GM23248 (cell line): ENCODE measurements around the gene PKP3.

Experiments
- EZH2 ChIP-seq: fragments of 200-600 bp; sonication (generic); IDR thresholded peaks from 2 replicates; pipeline ENCODE4 v1.6.1; 2018; ENCODE audit warnings: antibody characterized with exemption, mild to moderate bottlenecking; ENCODE audit not compliant: insufficient read depth, poor library complexity, severe bottlenecking
- EZH2phosphoT487 ChIP-seq: fragments of 200-600 bp; sonication (generic); IDR thresholded peaks from 2 replicates; pipeline ENCODE4 v1.6.1; 2018; ENCODE audit warnings: antibody characterized with exemption, moderate library complexity, mild to moderate bottlenecking, low read depth; ENCODE audit not compliant: insufficient read depth

- no peak for TF ChIP-seq EZH2phosphoT487
- no peak for TF ChIP-seq EZH2
Observed at GRCh38 chr11:373716-374551, 20.1 kb upstream of the PKP3 start.
